A549 (cell line): ENCODE data around the gene GSE1.

Experiments
- EHF ChIP-seq: fragments of 250-450 bp; sonication (Bioruptor Pico); IDR thresholded peaks from 2 replicates; pipeline ENCODE4 v1.5.0; 2020; ENCODE audit warnings: mild to moderate bottlenecking
- RCOR1 ChIP-seq: fragments of 150-350 bp; IDR thresholded peaks from 2 replicates; pipeline ENCODE4 v1.6.1; 2014; ENCODE audit warnings: antibody characterized with exemption, low read length, low read depth
- TF ChIP-seq, protein P1 (sequence below): fragments of >200 bp; sonication (Bioruptor Twin); formaldehyde crosslinking; IDR thresholded peaks from 3 replicates; pipeline ENCODE4 v1.5.1; 2016

GRCh38 chr16:85648805-85649204 lies 35.7 kb downstream of the GSE1 start:
- TF ChIP-seq RCOR1 (no peak), EHF (CRISPR knock-in tag) (no peak)
- TF ChIP-seq, protein P1, sequence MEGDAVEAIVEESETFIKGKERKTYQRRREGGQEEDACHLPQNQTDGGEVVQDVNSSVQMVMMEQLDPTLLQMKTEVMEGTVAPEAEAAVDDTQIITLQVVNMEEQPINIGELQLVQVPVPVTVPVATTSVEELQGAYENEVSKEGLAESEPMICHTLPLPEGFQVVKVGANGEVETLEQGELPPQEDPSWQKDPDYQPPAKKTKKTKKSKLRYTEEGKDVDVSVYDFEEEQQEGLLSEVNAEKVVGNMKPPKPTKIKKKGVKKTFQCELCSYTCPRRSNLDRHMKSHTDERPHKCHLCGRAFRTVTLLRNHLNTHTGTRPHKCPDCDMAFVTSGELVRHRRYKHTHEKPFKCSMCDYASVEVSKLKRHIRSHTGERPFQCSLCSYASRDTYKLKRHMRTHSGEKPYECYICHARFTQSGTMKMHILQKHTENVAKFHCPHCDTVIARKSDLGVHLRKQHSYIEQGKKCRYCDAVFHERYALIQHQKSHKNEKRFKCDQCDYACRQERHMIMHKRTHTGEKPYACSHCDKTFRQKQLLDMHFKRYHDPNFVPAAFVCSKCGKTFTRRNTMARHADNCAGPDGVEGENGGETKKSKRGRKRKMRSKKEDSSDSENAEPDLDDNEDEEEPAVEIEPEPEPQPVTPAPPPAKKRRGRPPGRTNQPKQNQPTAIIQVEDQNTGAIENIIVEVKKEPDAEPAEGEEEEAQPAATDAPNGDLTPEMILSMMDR, result no peak
